ENCODE measurements around the gene DNAJC18.

DNA sequence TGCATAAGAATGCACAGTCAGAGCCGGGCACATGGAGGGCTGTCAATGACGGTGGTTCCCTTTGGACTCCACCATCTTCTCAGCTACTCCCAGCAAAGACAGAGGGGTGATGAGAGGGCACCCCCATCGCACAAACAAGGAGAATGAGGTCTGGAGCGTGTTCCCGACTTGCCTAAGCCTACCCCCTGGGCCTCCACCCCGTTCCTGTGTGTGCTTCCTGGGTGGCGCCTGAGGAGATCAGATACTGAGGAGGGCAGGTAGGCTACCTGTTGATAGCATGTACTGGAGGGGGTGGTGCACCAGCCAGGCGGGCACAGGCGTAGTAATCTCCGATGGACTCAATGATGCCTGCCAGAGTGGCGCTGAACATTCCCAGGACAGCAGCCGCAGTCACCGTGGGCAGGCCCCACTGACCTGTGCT is 60.4 kb downstream of the DNAJC18 start:
- TF ChIP-seq CTCF (conservative IDR thresholded peaks at IDR 0.05; ENCODE audit: low read length) (no peak), EZH2phosphoT487 (IDR thresholded peaks at IDR 0.05; ENCODE audit: borderline replicate concordance) (no peak)
